Stimulated activated CD4-positive, alpha-beta T cell treated with anti-CD3 and anti-CD28 coated beads, Interleukin-12 subunit alpha, Interleukin-12 subunit beta, amount 100 ng/mL, for 48 hours (primary cell): Measurements from ENCODE around the gene SUMF1.

ENCODE experiments used
- DNase-seq, 3 donors: peaks; one replicate each; pipeline ENCODE4 v3.0.0-alpha.2; 2020; ENCODE audit warnings: low read depth in 2 of 3, low spot score in 1 of 3

SUMF1 gene

GRCh38 chr3:4417449-4417848 is 49.6 kb downstream of the SUMF1 start:
- no peak for DNase-seq

DNA sequence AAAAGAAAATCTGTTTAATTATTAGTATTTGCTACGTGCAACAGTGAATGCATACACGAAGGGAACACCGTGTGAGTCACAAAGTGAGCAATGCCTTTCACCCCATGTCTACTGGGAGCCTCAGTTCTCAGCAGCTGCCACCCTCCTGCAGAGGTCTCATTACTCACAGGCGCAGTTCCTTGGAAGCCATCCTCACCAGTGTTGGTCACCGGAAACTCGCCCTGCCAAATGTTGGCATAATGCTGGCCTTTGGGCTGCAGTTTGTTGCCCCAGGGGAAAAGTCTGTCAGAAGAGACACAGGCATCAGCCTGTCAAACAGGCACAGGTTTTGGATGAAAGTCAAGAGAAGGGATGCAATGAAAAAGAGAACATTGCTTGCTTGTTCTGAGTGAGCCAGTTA is 50.1 kb downstream of the SUMF1 start:
- DNase-seq = peak in 1 of 3 donors; percentile 34

DNA sequence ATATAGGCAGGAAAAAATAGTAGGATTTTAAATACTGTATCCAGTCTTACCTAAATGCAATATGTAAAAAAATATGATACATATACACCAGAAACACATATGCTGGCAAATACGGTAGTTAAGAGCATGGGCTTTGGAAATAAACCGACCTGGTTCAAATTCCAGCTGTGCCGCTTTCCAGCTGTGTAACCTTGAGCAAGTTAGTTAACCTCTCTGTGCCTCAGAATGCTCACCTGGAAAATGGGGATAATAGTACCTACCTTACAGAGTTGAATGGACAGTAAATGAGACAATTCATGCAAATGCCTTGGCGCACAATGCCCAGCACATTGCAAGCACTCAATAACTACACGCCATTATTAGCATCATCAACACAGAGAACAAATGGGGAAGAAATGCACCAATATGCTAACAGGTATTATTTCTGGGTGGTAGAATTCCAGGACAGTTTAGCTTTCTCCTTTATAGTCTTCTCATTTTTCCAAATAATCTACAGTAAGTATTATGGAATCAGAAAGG is 50.6 kb downstream of the SUMF1 start:
- no peak for DNase-seq

GRCh38 chr3:4413467-4413866 is 53.6 kb downstream of the SUMF1 start:
- no peak for DNase-seq

- DNase-seq = no peak
Observed at GRCh38 chr3:4411833-4412232, 55.2 kb downstream of the SUMF1 start.

GRCh38 chr3:4411236-4411635 is 55.8 kb downstream of the SUMF1 start:
- no peak for DNase-seq

DNA sequence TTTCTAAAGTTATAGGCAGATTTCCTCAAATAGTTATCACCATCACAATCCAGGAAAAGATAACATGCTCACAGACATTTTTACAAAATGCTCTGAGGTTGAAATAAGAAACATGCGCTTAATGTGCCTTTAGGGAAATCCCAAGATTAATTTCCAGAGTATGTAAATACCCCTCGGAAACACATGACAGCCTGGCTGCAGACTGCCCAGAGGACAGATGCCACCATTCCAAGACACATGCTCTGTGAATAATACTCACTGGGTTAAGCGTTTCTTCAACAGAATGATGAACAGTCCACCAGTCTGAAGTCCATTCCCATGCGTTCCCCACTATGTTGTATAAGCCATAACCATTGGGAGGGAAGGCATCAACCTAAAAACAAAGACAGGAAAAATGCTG is 56.5 kb downstream of the SUMF1 start:
- no peak for DNase-seq

GRCh38 chr3:4409971-4410573 is 57.0 kb downstream of the SUMF1 start:
- no peak for DNase-seq

- DNase-seq = no peak
Observed at GRCh38 chr3:4409415-4409814, 57.7 kb downstream of the SUMF1 start.

- no peak for DNase-seq
Observed at GRCh38 chr3:4408958-4409357, 58.1 kb downstream of the SUMF1 start.

- no peak for DNase-seq
Observed at GRCh38 chr3:4407941-4408340, 59.1 kb downstream of the SUMF1 start.

GRCh38 chr3:4406746-4407568 is 60.1 kb downstream of the SUMF1 start:
- DNase-seq = no peak

- DNase-seq = no peak
Observed at GRCh38 chr3:4404881-4405280, 62.2 kb downstream of the SUMF1 start.

GRCh38 chr3:4401441-4401840 is 65.6 kb downstream of the SUMF1 start:
- peak in 1 of 3 donors; percentile 17 for DNase-seq

DNA sequence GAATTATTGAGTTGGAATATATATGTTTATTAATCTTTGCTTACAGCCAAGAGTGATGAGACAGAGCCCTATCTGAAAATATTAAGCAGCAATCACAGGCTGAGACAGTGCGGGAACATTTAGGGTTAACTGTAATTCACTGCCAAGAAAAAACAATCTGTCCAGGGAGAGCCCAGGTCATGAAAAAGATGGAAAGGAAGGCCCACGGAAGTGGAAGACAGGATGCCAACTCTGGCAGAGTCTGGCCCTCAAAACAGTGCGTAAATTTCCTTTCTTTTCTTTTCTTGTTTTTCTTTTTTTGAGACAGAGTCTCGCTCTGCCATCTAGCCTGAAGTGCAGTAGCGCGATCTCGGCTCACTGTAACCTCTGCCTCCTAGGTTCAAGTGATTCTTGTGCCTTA is 67.6 kb downstream of the SUMF1 start:
- DNase-seq = no peak

DNA sequence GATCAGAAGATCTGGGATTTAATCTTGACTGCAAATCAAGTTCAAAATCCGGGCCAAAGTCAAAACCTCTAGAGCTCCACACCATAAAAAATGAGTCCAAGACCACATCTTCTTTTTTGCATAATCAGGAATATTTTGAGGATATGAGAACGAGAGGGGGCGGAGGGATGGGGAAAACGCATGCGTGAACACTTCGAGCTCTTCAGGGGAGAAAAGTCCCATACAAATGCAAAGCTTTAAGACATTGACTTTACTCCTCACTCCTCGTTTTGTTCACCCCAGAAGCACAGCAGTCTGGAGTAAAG is 68.2 kb downstream of the SUMF1 start:
- DNase-seq = no peak

DNA sequence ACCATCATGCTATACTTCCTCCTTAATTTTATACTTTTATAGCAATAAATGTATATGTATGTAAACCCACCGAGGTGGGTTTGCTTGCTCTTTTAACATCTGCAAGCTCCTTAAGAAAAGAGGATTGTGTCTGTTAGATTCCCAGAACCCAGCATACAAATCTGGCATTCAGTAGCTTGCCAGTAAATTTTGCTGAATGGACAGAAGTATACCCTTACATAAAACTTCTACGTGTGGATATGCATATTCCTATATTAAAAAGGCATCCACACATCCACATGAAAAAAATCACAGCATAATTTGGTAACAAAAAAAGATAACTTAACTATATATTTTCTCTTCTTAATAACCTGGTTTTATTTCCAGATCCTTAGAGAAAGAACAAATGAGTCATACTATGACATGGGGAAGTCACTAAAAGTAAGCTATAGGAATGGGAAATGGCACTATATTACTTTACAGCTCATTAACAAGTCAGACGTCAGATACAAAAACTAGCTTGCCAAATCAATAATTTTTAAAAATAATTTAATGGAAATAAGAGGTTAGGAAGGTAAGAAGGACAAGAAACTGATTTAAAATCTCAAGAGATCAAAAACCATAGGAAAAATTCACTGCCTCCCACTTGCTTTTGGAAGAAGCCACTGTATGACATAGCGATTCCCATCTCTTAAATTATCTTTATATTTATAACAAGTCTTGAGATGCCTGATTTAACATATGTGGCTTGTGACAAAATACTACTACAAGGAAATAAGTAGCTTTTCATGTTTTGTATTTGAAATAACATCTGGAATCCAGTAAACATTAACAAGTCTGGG is 68.7 kb downstream of the SUMF1 start:
- DNase-seq = no peak

DNA sequence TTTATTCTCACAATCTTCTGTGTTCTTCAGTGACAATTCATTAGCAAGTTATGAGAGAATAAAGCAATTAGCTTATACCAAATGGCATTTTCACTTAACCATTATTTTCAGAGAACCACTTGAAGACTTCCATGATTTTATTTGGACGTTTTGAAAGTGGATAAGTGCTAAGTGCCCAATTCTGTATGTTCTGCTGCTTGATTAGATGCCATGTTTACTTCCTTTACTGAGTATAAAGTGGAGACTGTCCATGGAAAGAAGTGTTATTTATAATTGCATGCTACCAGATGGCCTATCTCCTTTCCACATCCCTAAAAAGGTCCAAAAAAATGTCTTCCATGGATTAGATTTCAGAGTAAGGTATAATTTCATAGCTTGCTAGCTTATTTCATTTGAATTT is 69.6 kb downstream of the SUMF1 start:
- no peak for DNase-seq

DNA sequence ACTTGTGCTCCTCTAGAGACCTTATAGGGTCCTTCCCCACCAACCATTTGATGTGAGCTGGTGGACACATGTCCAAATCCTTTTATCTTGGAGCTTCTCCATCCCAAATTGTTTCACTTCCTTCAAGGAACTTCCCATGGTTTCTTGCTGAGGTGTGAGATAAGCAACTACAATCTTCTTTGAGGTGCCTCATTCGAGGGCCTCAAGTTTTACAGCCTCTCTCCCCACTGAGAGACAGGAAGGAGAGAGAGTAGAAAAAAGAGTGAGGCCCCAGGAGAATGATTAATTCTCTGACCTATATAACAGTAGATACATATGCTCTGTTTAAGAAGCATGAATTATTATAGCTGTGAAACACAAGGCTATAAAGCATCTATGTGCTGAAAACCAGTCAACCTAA is 70.5 kb downstream of the SUMF1 start:
- no peak for DNase-seq

DNA sequence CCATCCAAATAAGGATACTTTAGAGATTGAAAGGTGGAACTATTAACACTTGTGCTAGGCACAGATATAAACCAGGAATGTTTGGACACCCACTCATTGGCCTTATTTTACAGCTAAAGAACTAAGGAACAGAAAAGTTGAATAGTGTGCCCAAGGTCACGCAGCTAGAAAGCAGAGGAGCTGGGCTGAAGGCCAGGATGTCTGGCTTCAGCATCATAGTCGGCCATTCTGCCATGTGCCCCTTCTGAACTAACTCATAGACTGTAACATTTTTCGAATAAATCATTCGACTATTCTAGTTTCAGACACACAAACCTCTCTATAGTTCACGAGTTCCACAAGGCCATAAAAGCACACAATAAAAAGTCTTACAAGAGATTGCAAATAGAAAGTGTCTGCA is 71.1 kb downstream of the SUMF1 start:
- no peak for DNase-seq

GRCh38 chr3:4395448-4395847 is 71.6 kb downstream of the SUMF1 start:
- no peak for DNase-seq

DNA sequence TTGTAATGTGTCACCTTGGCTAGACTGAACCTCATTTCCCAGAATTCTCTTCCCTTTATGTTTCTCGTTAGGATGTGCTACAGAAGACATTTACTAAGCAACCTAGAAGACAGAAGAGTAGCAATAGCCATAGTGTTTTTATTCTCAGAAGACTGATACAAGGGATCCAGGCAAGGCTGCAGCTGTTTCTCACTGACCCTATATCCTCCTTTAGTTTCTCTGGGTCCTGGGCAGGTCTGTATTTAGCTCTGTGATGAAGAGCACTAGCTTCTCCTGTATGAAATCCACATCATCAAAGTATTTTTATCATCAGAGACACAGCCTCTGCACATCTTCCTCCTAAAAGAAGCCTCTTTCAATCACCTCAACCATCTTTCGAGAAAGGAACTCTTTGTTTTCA is 72.5 kb downstream of the SUMF1 start:
- DNase-seq = no peak
